Upper lobe of left lung (tissue), 4 donors: ENCODE data around the gene RBM4.

Source experiments
- POLR2A ChIP-seq, 4 donors: fragments of 450-650 bp; IDR thresholded peaks; one replicate each; pipeline ENCODE4 v1.5.1; 2016 to 2017; ENCODE audit warnings: antibody characterized with exemption in 4 of 4, mild to moderate bottlenecking in 2 of 4
- TF ChIP-seq, protein P1 (sequence below), 6 experiments: fragments of 450-650 bp in 4 of 6; fragments of 200-600 bp in 2 of 6; sonication (generic) in 2 of 6; IDR thresholded peaks; one replicate each; pipeline ENCODE4 v1.5.1; 2016 to 2019; ENCODE audit warnings: antibody characterized with exemption in 6 of 6

DNA sequence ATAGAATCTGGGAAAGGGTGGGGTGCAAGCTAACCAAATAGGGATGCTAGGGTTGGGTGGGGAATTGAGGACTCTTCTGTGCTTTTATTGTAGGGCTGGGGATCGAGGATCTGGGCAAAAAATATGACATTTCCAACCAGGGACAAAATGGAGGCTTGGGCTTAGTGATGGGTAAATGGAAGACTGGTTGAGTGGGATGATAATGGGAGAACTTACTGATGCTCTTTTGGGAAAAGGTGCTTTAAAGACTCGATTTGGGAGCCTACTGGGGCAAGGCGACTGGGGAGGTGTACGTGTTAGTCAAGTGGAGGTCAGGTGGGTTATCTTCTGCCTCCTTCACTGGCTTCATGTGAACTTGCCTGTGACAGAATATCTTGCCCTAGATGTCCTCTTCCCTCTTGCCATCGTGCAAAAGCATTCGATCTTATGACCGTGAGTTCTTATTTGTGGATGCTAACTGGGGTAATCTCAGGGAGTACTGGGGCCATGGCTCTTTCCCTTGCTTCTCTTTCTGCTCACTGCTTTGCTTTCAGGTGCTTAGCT, 10.4 kb upstream of the RBM4 start:
- TF ChIP-seq POLR2A (IDR thresholded peaks at IDR 0.05) = no peak
- TF ChIP-seq, protein P1, sequence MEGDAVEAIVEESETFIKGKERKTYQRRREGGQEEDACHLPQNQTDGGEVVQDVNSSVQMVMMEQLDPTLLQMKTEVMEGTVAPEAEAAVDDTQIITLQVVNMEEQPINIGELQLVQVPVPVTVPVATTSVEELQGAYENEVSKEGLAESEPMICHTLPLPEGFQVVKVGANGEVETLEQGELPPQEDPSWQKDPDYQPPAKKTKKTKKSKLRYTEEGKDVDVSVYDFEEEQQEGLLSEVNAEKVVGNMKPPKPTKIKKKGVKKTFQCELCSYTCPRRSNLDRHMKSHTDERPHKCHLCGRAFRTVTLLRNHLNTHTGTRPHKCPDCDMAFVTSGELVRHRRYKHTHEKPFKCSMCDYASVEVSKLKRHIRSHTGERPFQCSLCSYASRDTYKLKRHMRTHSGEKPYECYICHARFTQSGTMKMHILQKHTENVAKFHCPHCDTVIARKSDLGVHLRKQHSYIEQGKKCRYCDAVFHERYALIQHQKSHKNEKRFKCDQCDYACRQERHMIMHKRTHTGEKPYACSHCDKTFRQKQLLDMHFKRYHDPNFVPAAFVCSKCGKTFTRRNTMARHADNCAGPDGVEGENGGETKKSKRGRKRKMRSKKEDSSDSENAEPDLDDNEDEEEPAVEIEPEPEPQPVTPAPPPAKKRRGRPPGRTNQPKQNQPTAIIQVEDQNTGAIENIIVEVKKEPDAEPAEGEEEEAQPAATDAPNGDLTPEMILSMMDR (IDR thresholded peaks at IDR 0.05) = no peak
